Suppressor macrophage treated with lipopolysaccharide for 1 hour (primary cell): ENCODE data around the gene RAB32.
A peak's percentile ranks its signal among the peaks of the same experiment; 100 is the strongest.

ENCODE experiments used
- DNase-seq, 3 donors: peaks; one replicate each; pipeline ENCODE4 v3.0.0-alpha.2; 2020 to 2022

The RAB32 gene

GRCh38 chr6:146583966-146584365, 40.3 kb downstream of the RAB32 start:
- DNase-seq: no peak

GRCh38 chr6:146587459-146587858, 43.8 kb downstream of the RAB32 start:
- DNase-seq: peak in 1 of 3 donors; percentile 43

- DNase-seq: peak; percentile 58 to 70 (median 65)
Observed at GRCh38 chr6:146590492-146590891, 46.9 kb downstream of the RAB32 start.

- DNase-seq: no peak
Observed at GRCh38 chr6:146592451-146592850, 48.8 kb downstream of the RAB32 start.

GRCh38 chr6:146593986-146594385, 50.4 kb downstream of the RAB32 start:
- peak in 2 of 3 donors; percentile 42 to 48 for DNase-seq

- peak; percentile 51 to 68 (median 65) for DNase-seq
Observed at GRCh38 chr6:146594495-146594894, 50.9 kb downstream of the RAB32 start.

- DNase-seq: peak; percentile 79 to 89 (median 83)
Observed at GRCh38 chr6:146595972-146596731, 52.5 kb downstream of the RAB32 start.

GRCh38 chr6:146598772-146599405, 55.3 kb downstream of the RAB32 start, which contains the start of gene ADGB:
Gene ADGB, plus strand, starts transcription at chr6:146598972. Its CDS starts 69 bp downstream, at chr6:146599041.
- peak; percentile 68 to 87 (median 70) for DNase-seq

- no peak for DNase-seq
Observed at GRCh38 chr6:146601352-146601751, 57.7 kb downstream of the RAB32 start.

GRCh38 chr6:146602526-146602925, 58.9 kb downstream of the RAB32 start:
- no peak for DNase-seq
